Vagina (tissue), 2 donors: ENCODE results near the gene TATDN2.

ENCODE experiments used
- POLR2A ChIP-seq, 2 donors: fragments of 450-650 bp; IDR thresholded peaks; one replicate each; pipeline ENCODE4 v1.6.1; 2017; ENCODE audit warnings: antibody characterized with exemption in 2 of 2, mild to moderate bottlenecking in 2 of 2, moderate library complexity in 2 of 2
- TF ChIP-seq, protein P1 (sequence below), 3 experiments: fragments of 450-650 bp in 2 of 3; fragments of 200-600 bp in 1 of 3; sonication (generic) in 1 of 3; IDR thresholded peaks; one replicate each; pipeline ENCODE4 v1.5.1; 2017 to 2019; ENCODE audit warnings: antibody characterized with exemption in 3 of 3, mild to moderate bottlenecking in 2 of 3, moderate library complexity in 2 of 3

GRCh38 chr3:10294030-10294586 is 45.8 kb downstream of the TATDN2 start:
- TF ChIP-seq, protein P1, sequence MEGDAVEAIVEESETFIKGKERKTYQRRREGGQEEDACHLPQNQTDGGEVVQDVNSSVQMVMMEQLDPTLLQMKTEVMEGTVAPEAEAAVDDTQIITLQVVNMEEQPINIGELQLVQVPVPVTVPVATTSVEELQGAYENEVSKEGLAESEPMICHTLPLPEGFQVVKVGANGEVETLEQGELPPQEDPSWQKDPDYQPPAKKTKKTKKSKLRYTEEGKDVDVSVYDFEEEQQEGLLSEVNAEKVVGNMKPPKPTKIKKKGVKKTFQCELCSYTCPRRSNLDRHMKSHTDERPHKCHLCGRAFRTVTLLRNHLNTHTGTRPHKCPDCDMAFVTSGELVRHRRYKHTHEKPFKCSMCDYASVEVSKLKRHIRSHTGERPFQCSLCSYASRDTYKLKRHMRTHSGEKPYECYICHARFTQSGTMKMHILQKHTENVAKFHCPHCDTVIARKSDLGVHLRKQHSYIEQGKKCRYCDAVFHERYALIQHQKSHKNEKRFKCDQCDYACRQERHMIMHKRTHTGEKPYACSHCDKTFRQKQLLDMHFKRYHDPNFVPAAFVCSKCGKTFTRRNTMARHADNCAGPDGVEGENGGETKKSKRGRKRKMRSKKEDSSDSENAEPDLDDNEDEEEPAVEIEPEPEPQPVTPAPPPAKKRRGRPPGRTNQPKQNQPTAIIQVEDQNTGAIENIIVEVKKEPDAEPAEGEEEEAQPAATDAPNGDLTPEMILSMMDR (IDR thresholded peaks at IDR 0.05) = no peak
- TF ChIP-seq POLR2A (IDR thresholded peaks at IDR 0.05) = no peak
